ENCODE measurements around the gene MAP4K4.

Gene MAP4K4

GRCh38 chr2:101874069-101874468 is 176.6 kb downstream of the MAP4K4 start:
- no peak for DNase-seq (ENCODE audit: low read depth)

GRCh38 chr2:101879466-101879865 is 182.0 kb downstream of the MAP4K4 start:
- DNase-seq (ENCODE audit: low read depth) = no peak

GRCh38 chr2:101881131-101881530 is 183.6 kb downstream of the MAP4K4 start:
- no peak for DNase-seq (ENCODE audit: low read depth)

GRCh38 chr2:101882769-101883307 is 185.3 kb downstream of the MAP4K4 start:
- DNase-seq (ENCODE audit: low read depth) = no peak

GRCh38 chr2:101883860-101884259 is 186.4 kb downstream of the MAP4K4 start:
- peak; percentile 32 for DNase-seq (ENCODE audit: low read depth)

GRCh38 chr2:101884423-101884822 is 186.9 kb downstream of the MAP4K4 start:
- DNase-seq (ENCODE audit: low read depth) = no peak

GRCh38 chr2:101887328-101887727 is 189.8 kb downstream of the MAP4K4 start:
- no peak for DNase-seq (ENCODE audit: low read depth)

- no peak for DNase-seq (ENCODE audit: low read depth)
Measured at GRCh38 chr2:101889460-101890098, 192.1 kb downstream of the MAP4K4 start.

- DNase-seq (ENCODE audit: low read depth) = no peak
Measured at GRCh38 chr2:101892377-101892776, 194.9 kb downstream of the MAP4K4 start.

GRCh38 chr2:101893681-101894381 is 196.3 kb downstream of the MAP4K4 start:
- no peak for DNase-seq (ENCODE audit: low read depth)

GRCh38 chr2:101895039-101895438 is 197.5 kb downstream of the MAP4K4 start:
- DNase-seq (ENCODE audit: low read depth) = no peak

GRCh38 chr2:101895819-101896322 is 198.4 kb downstream of the MAP4K4 start:
- no peak for DNase-seq (ENCODE audit: low read depth)

- no peak for DNase-seq (ENCODE audit: low read depth)
Measured at GRCh38 chr2:101897301-101897700, 199.8 kb downstream of the MAP4K4 start.

- DNase-seq (ENCODE audit: low read depth) = no peak
Measured at GRCh38 chr2:101899265-101899664, 201.8 kb downstream of the MAP4K4 start.

GRCh38 chr2:101899871-101900270 is 202.4 kb downstream of the MAP4K4 start:
- DNase-seq (ENCODE audit: low read depth) = no peak

- peak; percentile 19 for DNase-seq (ENCODE audit: low read depth)
Measured at GRCh38 chr2:101900375-101900774, 202.9 kb downstream of the MAP4K4 start.

GRCh38 chr2:101901241-101901640 is 203.7 kb downstream of the MAP4K4 start:
- no peak for DNase-seq (ENCODE audit: low read depth)

GRCh38 chr2:101902169-101902568 is 204.7 kb downstream of the MAP4K4 start:
- DNase-seq (ENCODE audit: low read depth) = no peak

- DNase-seq (ENCODE audit: low read depth) = no peak
Measured at GRCh38 chr2:101904916-101905315, 207.4 kb downstream of the MAP4K4 start.

GRCh38 chr2:101905746-101906336 is 208.3 kb downstream of the MAP4K4 start:
- DNase-seq (ENCODE audit: low read depth) = no peak

- DNase-seq (ENCODE audit: low read depth) = no peak
Measured at GRCh38 chr2:101909760-101910159, 212.3 kb downstream of the MAP4K4 start.

GRCh38 chr2:101912545-101912944 is 215.0 kb downstream of the MAP4K4 start:
- DNase-seq (ENCODE audit: low read depth) = no peak
